ENCODE results near the gene LONRF2.

Gene LONRF2

DNA sequence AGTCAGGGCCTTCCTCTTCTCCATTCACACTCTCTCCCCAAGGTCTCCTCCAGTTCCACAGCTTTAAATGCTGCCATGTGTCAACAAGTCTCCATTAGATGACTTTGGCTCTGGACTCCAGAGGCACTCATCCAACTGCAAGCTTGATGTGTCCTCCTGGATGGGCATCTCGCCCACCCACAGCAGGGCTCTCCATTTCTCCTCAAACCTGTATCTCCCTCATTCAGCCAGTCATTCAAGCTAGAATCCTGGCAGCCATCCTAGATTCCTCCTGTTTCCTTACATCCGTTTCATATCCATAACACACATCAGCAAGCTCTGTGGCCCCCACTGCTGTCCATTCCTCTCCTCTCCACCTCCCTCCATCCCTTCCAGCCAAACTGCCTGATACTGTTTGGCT is 91.5 kb downstream of the LONRF2 start:
- DNase-seq: no peak

DNA sequence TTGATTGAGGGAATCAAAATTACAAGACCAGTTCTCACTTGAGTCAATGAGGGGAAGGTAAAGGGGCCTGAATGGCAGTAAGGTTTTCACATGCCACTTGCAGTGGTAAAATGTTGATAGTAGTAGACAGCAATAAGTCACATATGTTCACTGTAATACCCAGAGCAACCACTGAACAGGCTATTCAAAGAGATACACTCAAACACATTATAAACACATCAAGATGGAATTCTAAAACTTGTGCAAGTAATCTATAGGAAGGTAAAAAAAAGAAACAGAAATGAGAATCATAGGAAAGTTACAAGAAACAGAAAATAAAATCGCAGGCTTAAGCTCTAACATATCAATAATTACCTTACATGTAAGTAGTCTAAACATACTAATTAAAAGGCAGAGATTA is 93.3 kb downstream of the LONRF2 start:
- no peak for DNase-seq

DNA sequence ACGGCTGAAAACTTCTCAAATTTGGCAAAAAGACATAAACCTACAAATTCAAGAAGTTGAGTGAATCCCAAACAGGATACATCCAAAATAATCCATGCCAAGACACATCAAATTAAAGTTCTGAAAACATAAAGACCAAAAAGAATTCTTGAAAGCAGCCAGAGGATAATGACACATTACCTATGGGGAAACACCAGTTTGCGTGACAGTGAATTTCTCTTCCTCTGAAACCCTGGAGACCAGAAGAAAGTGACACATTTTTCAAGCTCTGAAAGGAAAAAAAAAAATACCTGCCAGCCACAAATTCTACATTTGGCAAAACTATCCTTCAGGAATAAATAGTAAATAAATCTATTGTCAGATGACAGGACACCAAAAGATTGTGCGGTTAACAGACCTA is 93.9 kb downstream of the LONRF2 start:
- no peak for DNase-seq

DNA sequence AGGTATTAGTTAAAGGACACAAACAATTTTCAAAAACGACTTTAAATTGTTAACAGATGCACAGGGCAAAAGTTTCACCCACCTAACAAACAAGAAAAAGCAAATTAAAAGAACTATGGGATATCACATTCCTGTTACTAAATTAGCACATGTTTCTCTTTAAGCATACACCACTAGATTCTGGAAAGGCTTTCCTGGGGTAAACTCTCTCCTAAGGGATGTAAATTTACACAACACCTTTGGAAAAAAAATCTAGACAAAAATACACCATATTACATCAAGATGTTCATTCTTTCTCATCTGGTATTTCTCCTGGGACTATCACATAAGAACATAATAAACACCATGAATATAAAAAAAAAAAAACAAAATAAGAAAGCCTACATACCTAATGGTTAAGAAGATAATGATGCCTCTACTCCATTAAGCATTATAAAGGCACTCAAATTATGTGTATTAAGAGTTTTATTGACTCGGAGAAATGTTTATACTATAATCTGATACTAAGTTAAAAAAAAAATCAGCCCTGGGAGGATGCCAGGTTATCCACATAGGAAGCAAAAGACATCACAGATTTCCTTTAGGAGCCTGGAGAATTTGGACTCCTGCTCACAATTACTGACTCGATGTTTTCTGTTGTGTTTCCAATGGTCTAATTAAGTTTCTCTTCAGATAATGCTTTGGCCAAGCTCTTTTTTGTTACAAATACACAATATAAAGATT is 97.2 kb downstream of the LONRF2 start:
- DNase-seq: no peak

DNA sequence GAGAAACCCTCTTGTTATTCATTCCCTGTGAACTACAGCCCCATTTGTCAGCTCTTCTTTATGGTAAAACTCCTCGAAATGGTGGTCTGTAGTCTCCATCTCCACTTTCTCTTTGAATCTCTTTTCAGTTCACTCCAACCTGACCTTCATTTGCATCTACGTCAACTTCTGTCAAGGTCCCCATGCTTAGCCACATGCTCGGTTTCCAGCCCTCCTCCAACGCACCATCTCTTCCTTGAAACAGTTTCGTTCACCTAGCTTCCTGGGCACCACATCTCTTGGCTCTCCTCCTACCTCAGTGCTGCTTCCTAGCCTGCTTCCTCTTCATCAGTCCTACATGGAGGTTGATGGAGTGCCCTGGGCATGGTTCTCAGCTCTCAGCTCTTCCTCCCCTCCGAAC is 98.8 kb downstream of the LONRF2 start:
- DNase-seq: no peak

Data from DMS 273 treated with DMSO at 0.1 percent for 48 hours (cell line).